HUDEP-2 (cell line): ENCODE measurements around the gene COX7A1.
"Not testable (repeated sequence)": the region's sequence is repeated elsewhere in the genome, so short reads cannot be mapped to it uniquely, and the experiment has no call there.

ENCODE experiments used
- DNase-seq, 76 experiments: peaks; one replicate each; lab custom pipeline; 2025; ENCODE audit not compliant: unreplicated experiment in 76 of 76; lab: John Stamatoyannopoulos, UW

Gene COX7A1

DNA sequence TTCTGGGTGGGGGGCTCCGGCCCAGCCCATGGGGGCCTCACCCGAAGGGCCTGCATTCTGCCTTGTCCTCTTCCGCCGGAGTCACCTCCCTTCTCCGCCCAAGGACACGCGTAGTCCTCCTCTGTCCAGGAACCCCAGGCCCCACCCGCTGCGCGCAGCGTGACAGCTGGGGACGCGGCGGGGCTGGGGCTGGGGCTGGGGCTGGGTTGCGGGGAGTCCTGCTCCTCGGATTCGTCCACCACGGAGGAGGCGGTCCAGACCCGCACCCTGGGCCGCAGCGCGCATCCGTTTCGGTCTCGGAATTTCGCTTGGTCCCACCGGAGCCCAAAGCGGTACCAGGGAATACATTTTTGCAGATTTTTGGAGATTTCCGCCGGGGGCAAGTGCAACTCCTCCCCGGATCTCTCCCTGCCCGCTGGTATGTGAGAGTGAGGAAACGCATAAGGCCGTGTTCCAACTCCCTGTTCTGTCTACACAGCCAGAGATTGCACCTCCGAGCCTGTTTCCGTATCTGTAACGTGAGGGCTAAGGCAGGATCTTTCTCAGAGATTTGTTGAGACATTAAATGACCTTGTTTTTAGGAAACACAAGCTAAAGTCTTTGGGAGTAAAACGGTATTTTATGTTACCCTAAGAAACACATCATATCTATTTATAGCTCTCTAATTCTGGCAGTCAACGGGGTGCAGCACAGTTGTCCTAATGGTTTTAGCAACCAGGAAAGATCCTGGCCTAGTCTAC, at the start of gene COX7A1:
TSS of gene COX7A1 (minus strand) at position 96 of the 740 bp plus-strand sequence. CDS start at position 56, 40 bp downstream.
- no peak for DNase-seq

GRCh38 chr19:36201684-36202083, 49.4 kb upstream of the COX7A1 start:
- no peak for DNase-seq

GRCh38 chr19:36198119-36198518, 45.9 kb upstream of the COX7A1 start:
- DNase-seq, result no peak

- DNase-seq, result no peak
These were observed 44.0 kb upstream of the COX7A1 start for GRCh38 chr19:36196249-36196648.

- not testable (repeated sequence) for DNase-seq
These were observed 34.5 kb upstream of the COX7A1 start for GRCh38 chr19:36186722-36187121.

DNA sequence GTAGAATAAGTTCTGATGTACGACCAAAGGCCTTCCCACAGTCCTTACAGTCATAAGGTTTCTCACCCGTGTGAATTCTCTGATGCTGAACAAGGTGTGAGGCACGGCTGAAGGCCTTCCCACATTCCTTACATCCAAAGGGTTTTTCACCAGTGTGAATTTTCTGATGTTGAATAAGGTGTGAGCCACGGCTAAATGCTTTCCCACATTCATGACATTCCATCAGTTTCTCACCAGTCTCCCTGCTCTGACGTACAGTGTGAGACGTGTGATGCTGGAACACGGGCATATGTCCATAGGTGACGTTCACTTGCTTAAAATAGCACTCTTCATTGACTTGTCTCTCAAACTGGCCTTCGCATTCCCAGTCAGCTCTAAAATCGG, 31.0 kb upstream of the COX7A1 start:
- DNase-seq, result no peak

DNA sequence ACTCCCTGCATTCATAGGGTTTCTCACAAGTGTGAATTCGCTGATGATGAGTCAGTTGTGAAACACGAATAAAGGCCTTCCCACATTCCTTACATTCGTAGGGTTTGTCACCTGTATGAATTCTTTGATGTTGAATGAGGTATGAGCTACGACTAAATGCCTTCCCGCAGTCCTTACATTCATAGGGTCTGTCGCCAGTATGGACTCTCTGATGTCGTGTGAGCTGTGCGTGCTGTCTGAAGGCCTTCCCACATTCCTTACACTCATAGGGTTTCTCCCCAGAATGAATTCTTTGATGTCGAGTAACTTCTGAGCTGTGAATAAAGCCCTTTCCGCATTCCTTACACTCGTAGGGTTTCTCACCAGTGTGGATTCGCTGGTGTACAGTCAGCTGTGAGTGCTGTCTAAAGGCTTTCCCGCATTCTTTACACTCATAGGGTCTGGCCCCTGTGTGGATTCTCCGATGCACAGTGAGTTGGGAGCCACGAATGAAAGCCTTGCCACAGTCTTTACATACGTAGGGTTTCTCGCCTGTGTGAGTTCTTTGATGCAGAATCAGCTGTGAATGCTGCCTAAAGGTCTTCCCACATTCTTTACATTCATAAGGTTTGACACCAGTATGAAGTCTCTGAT, 30.5 kb upstream of the COX7A1 start:
- no peak for DNase-seq

DNA sequence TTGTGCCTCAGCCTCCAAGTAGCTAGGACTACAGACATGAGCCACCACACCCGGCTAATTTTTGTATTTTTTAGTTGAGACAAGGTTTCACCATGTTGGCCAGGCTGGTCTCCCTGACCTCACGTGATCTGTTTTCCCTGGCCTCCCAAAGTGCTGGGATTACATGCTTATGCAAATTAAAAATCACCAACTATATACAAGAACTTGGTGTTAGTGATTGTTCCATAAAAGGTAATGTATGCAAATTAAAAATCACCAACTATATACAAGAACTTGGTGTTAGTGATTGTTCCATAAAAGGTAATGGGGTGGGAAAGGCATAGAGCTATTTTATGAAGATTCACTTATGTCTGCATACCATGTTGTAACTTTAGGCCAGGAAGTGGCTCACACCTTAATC, 26.8 kb upstream of the COX7A1 start:
- not testable (repeated sequence) for DNase-seq

DNA sequence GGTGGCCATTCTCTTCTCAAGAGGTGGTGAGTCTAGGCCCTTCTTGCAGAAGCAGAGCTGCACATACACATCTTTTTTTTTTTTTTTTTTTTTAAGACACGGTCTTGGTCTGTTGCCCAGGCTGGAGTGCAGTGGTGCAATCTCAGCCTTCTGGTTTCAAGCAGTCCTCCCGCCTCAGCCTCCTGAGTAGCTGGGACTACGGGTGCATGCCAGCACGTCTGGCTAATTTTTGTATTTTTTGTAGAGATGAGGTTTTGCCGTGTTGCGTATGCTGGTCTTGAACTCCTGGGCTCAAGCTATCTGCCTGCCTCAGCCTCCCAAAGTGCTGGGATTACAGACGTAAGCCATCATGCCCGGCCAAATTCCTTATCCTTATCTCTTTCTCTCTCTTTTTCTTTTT, 21.6 kb upstream of the COX7A1 start:
- DNase-seq, result not testable (repeated sequence)

DNA sequence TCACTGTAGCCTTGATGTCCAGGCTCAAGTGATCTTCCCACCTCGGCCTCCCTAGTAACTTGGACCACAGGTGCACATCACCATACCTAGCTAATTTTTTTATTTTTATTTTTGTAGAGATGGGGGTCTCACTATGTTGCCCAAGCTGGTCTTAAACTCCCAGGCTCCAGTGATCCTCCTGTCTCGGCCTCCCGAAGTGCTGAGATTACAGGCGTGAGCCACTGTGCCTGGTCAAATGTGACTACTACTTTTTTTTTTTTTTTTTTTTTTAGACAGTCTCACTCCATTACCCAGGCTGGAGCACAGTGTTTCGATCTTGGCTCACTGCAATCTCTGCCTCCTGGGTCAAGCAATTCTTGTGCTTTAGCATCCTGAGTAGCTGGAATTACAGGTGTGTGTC, 20.6 kb upstream of the COX7A1 start:
- no peak for DNase-seq

DNA sequence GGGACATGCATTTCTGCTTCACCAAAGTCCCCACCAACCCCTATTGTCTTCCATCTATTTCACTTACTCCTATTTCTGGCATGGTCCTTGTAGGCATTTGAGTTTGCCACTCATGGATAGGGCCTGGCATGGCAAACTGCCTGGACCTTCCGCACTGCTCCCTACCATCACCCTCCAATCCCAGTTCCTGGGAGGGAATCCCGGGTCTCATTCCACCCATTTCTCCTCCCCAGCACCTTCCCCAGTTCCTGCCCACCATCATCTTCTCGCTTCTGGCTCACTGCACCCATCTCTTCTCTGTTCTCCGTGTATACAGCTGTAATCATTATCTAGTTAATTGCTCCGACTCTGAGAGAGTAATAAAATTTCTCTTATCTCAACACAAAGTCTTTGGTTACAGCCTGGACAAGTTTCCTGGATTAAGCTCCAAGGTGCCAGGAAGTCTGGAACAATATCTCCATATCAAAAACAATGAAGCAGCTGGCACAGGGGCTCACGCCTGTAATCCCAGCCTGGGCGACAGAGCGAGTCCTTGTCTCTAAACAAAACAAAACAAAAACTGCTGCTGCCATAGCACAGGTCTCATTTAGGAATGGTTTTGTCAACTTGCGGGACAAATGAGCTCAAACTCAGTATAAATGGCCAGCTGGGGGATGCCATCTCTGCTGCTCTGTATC, 17.0 kb upstream of the COX7A1 start:
- DNase-seq, result no peak

- DNase-seq, result no peak
These were observed 11.6 kb upstream of the COX7A1 start for GRCh38 chr19:36163813-36164212.

GRCh38 chr19:36160821-36161596, 8.8 kb upstream of the COX7A1 start:
- DNase-seq, result no peak

DNA sequence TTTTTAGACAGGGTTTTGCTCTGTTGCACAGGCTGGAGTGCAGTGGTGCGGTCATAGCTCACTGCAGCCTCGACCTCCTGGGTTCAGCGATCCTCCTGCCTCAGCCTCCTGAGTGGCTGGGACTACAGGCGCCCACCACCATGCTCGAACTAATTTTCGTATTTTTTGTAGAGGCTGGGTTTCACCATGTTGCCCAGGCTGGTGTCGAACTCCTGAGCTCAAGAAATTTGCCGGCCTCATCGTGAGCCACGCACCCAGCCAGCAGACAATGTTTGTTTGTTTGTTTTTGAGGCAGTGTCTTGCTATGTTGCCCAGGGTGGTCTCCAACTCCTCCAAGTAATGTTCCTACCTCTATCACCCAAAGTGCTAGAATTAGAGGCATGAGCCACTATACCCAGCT, 879 bp upstream of the COX7A1 start:
- no peak for DNase-seq

DNA sequence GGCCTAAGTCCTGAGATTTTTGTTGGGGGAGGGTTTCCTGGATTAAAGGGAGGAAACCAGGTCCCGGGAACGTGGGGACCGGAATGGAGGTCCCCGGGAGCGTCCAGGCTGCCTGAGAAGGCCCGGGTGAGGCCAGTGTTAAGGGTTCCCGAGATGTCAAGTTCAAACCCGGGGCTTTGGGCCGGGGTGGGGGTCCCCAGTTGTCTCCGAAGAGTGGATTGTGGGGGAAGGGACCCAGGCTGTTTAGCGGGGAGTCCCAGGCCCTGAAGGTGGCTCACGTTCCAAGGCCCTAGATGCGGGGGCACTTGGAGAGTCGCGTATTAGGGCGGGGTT, 262 bp downstream of the COX7A1 start:
- no peak for DNase-seq

GRCh38 chr19:36151144-36152018, 866 bp downstream of the COX7A1 start:
- no peak for DNase-seq

DNA sequence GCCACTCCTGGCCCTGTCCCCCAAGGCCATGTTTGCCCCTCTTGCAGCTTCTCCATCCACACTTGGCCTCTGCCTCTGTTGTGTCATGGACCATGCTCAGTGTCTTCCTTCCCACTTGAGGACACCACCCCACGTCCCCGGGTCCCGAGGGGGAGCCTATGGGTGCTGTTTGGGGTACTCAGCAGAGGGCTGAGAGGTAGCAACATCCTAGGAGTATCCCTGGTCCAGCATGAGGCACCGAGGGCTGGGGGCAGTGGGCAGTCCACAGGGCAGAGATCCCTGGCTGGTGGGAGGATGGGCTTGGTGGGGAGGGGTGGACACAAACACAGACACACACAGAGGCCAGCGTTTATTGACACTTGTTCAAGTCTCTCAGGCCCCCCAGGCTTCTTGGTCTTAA, 1.7 kb downstream of the COX7A1 start:
- DNase-seq, result no peak

DNA sequence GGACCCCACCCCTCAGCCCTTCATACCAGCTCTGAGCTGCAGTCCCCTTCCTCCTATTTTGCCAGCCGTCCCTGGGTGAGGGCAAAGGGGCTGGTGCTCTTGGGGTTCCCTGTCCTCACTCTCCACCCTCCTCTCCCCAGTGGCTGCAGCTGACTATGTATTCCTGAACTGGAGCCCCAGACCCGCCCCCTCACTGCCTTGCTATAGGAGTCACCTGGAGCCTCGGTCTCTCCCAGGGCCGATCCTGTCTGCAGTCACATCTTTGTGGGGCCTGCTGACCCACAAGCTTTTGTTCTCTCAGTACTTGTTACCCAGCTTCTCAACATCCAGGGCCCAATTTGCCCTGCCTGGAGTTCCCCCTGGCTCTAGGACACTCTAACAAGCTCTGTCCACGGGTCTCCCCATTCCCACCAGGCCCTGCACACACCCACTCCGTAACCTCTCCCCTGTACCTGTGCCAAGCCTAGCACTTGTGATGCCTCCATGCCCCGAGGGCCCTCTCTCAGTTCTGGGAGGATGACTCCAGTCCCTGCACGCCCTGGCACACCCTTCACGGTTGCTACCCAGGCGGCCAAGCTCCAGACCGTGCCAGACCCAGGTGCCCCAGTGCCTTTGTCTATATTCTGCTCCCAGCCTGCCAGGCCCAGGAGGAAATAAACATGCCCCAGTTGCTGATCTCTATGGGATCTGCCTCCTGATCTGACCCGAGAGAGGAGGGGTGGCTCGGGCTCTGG, 2.4 kb downstream of the COX7A1 start:
- no peak for DNase-seq

DNA sequence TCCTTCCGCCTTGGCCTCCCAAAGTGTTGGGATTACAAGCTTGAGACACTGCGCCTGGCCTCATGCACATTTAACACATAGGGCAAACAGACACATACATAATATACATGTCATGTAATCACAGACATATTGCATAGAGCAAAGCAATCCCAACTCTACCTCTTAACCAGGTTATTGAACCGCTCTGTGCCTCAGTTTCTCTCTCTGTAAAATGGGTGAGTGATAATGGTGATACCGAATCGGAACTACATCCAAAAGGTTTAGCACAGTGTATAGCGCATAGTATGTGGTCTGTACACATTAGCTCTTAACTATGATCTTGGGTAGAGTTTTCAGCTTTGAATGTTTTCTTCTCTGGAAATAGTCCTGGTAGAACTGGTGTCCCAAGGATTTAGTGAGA, 7.6 kb downstream of the COX7A1 start:
- no peak for DNase-seq

DNA sequence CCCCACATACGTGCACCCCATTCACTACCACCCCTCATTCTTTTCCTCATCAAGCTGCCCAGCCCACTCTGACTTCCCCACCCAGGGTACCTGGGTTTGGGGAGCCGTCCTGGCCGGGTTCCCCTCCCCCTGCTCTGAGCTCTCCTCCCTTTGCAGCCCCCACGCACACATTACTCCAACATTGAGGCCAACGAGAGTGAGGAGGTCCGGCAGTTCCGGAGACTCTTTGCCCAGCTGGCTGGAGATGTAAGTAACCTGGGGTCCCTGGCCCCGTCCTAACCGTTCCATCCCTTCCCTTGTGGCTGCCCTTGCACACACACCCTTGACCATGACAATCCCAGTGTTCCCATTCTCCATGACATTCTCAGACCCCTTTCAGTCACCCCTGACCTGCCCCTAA, 9.8 kb downstream of the COX7A1 start:
- no peak for DNase-seq
